Suprapubic skin (tissue), 4 donors: ENCODE data around the gene ETV5.

Source experiments
- EP300 ChIP-seq: sonication (generic); formaldehyde crosslinking; IDR thresholded peaks from one replicate; pipeline ENCODE4 v1.6.1; 2017; ENCODE audit warnings: antibody characterized with exemption
- POLR2A ChIP-seq, 2 donors: fragments of 450-650 bp; IDR thresholded peaks; one replicate each; pipeline ENCODE4 v1.6.1; 2017; ENCODE audit warnings: antibody characterized with exemption in 2 of 2, mild to moderate bottlenecking in 2 of 2, moderate library complexity in 2 of 2
- POLR2AphosphoS5 ChIP-seq, 3 donors: sonication (generic); formaldehyde crosslinking; IDR thresholded peaks; one replicate each; pipeline ENCODE4 v1.6.1; 2017; ENCODE audit warnings: antibody characterized with exemption in 3 of 3
- TF ChIP-seq, protein P1 (sequence below), 2 donors: fragments of 200-600 bp in 1 of 2; fragments of 450-650 bp in 1 of 2; sonication (generic) in 1 of 2; IDR thresholded peaks; one replicate each; pipeline ENCODE4 v1.5.1; 2016 to 2019; ENCODE audit warnings: antibody characterized with exemption in 2 of 2, mild to moderate bottlenecking in 1 of 2, moderate library complexity in 1 of 2

DNA sequence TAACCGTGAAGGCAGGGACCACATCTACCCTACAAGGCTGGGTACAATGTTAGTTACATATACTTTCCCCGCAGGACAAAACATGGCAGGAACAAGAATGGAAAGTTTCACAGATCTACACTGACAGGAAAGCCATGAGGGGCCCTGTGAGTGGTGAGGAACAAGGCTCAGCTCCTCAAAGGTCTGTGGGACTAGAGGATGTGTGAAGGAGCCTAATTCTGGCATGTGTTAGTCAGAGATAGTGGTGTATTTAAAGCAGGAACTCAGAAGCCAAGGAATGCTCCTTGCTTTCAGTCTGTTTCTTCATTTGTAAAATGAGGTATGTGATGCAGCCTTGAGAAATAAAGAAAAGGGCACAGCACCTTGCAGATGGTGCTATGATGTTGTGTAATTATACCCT is 25.1 kb downstream of the ETV5 start:
- TF ChIP-seq, protein P1, sequence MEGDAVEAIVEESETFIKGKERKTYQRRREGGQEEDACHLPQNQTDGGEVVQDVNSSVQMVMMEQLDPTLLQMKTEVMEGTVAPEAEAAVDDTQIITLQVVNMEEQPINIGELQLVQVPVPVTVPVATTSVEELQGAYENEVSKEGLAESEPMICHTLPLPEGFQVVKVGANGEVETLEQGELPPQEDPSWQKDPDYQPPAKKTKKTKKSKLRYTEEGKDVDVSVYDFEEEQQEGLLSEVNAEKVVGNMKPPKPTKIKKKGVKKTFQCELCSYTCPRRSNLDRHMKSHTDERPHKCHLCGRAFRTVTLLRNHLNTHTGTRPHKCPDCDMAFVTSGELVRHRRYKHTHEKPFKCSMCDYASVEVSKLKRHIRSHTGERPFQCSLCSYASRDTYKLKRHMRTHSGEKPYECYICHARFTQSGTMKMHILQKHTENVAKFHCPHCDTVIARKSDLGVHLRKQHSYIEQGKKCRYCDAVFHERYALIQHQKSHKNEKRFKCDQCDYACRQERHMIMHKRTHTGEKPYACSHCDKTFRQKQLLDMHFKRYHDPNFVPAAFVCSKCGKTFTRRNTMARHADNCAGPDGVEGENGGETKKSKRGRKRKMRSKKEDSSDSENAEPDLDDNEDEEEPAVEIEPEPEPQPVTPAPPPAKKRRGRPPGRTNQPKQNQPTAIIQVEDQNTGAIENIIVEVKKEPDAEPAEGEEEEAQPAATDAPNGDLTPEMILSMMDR (IDR thresholded peaks at IDR 0.05) = no peak
- TF ChIP-seq POLR2A (IDR thresholded peaks at IDR 0.05) (no peak), POLR2AphosphoS5 (IDR thresholded peaks at IDR 0.05) (no peak), EP300 (no peak)
